ENCODE results near the gene PRM2.

Gene PRM2

GRCh38 chr16:11262915-11263314 is 13.4 kb downstream of the PRM2 start:
- Histone ChIP-seq H3K4me3 (ENCODE audit: low read length) (no peak overlapping the region), H3K27me3 (ENCODE audit: control insufficient read depth, low read length) (peaks cover 4% of the 10 kb centered on the region), H3K79me2 (ENCODE audit: control insufficient read depth, low read length) (no peaks in the 10 kb centered on the region), H3F3A (ENCODE audit: control insufficient read depth, insufficient read depth) (no peaks in the 10 kb centered on the region; the same call in 1 of the 2 replicates), H4K20me1 (ENCODE audit: control insufficient read depth, insufficient read depth, low read depth, low read length) (no peaks in the 10 kb centered on the region), H3K4me1 (ENCODE audit: control insufficient read depth, low read length) (peaks cover 33% of the 10 kb centered on the region), H3K9me2 (replicated peaks; ENCODE audit: control insufficient read depth, low read length) (no peaks in the 10 kb centered on the region), H3K9me3 (ENCODE audit: control insufficient read depth, insufficient read depth, low read length) (no peaks in the 10 kb centered on the region), H3K4me2 (ENCODE audit: low read length) (no peak overlapping the region), H3K36me3 (ENCODE audit: control insufficient read depth, low read length) (no peaks in the 10 kb centered on the region), H3K27ac (ENCODE audit: low read depth, low read length) (no peak overlapping the region)
- TF ChIP-seq EZH2phosphoT487 (IDR thresholded peaks at IDR 0.05; ENCODE audit: borderline replicate concordance, low read length) (no peak), CTCF (IDR thresholded peaks at IDR 0.05; ENCODE audit: low read depth, low read length, poor library complexity, severe bottlenecking) (no peak)

- TF ChIP-seq CTCF (IDR thresholded peaks at IDR 0.05; ENCODE audit: low read depth, low read length, poor library complexity, severe bottlenecking): no peak
- TF ChIP-seq EZH2phosphoT487 (IDR thresholded peaks at IDR 0.05; ENCODE audit: borderline replicate concordance, low read length): no peak
- peaks cover 3% of the 10 kb centered on the region for H3K79me2 ChIP-seq (ENCODE audit: control insufficient read depth, low read length)
- H3K27ac ChIP-seq (ENCODE audit: low read depth, low read length): no peak overlapping the region
- H3F3A ChIP-seq (ENCODE audit: control insufficient read depth, insufficient read depth): no peaks in the 10 kb centered on the region; the same call in 1 of the 2 replicates
- no peak overlapping the region for H3K4me2 ChIP-seq (ENCODE audit: low read length)
- no peaks in the 10 kb centered on the region for H3K9me2 ChIP-seq (replicated peaks; ENCODE audit: control insufficient read depth, low read length)
- peaks cover 15% of the 10 kb centered on the region for H3K27me3 ChIP-seq (ENCODE audit: control insufficient read depth, low read length)
- no peaks in the 10 kb centered on the region for H3K9me3 ChIP-seq (ENCODE audit: control insufficient read depth, insufficient read depth, low read length)
- peaks cover under 1% of the 10 kb centered on the region for H3K36me3 ChIP-seq (ENCODE audit: control insufficient read depth, low read length)
- no peaks in the 10 kb centered on the region for H4K20me1 ChIP-seq (ENCODE audit: control insufficient read depth, insufficient read depth, low read depth, low read length)
- H3K4me3 ChIP-seq (ENCODE audit: low read length): no peak overlapping the region
- H3K4me1 ChIP-seq (ENCODE audit: control insufficient read depth, low read length): peaks cover 48% of the 10 kb centered on the region
Observed at GRCh38 chr16:11260596-11260966, 15.7 kb downstream of the PRM2 start.

GRCh38 chr16:11259655-11260595 is 16.4 kb downstream of the PRM2 start:
- no peaks in the 10 kb centered on the region for H3K9me2 ChIP-seq (replicated peaks; ENCODE audit: control insufficient read depth, low read length)
- H3K36me3 ChIP-seq (ENCODE audit: control insufficient read depth, low read length): peaks cover 7% of the 10 kb centered on the region
- peaks cover 10% of the 10 kb centered on the region for H3K79me2 ChIP-seq (ENCODE audit: control insufficient read depth, low read length)
- H3F3A ChIP-seq (ENCODE audit: control insufficient read depth, insufficient read depth): no peaks in the 10 kb centered on the region; the same call in 1 of the 2 replicates
- H3K4me3 ChIP-seq (ENCODE audit: low read length): no peak overlapping the region
- peaks cover 15% of the 10 kb centered on the region for H3K27me3 ChIP-seq (ENCODE audit: control insufficient read depth, low read length)
- H4K20me1 ChIP-seq (ENCODE audit: control insufficient read depth, insufficient read depth, low read depth, low read length): no peaks in the 10 kb centered on the region
- H3K4me1 ChIP-seq (ENCODE audit: control insufficient read depth, low read length): peaks cover 48% of the 10 kb centered on the region
- no peak for TF ChIP-seq EZH2phosphoT487 (IDR thresholded peaks at IDR 0.05; ENCODE audit: borderline replicate concordance, low read length)
- TF ChIP-seq CTCF (IDR thresholded peaks at IDR 0.05; ENCODE audit: low read depth, low read length, poor library complexity, severe bottlenecking): no peak
- no peak overlapping the region for H3K27ac ChIP-seq (ENCODE audit: low read depth, low read length)
- H3K9me3 ChIP-seq (ENCODE audit: control insufficient read depth, insufficient read depth, low read length): no peaks in the 10 kb centered on the region
- no peak overlapping the region for H3K4me2 ChIP-seq (ENCODE audit: low read length)
